A673 (cell line): ENCODE measurements around the gene GAGE10. TPM values are rescaled to one million over a fixed set of nuclear protein-coding genes. Genes with fewer than 3 reads are reported as not detected.

Experiments used
- BruUV-seq: library from RNA; stranded (reverse); fragments of 400-500 nt; replicated peaks from 2 replicates; lab custom pipeline; 2021; lab: Mats Ljungman, UMichigan
- CTCF ChIA-PET: fragments of 300-600 bp; sonication (Branson Sonifier 250); formaldehyde crosslinking; loops from one replicate; lab custom pipeline; 2022; ENCODE audit warnings: antibody characterized with exemption; lab: Charles Lee
- POLR2A ChIA-PET: fragments of 300-600 bp; sonication (Branson Sonifier 250); formaldehyde crosslinking; loops from one replicate; lab custom pipeline; 2022; ENCODE audit warnings: antibody characterized with exemption; ENCODE audit not compliant: low non-redundant PET; lab: Charles Lee
- DNase-seq: peaks from one replicate; pipeline ENCODE4 v3.0.0-alpha.2; 2015; ENCODE audit warnings: low spot score
- H3K27ac ChIP-seq: fragments of 200-600 bp; sonication (generic); 2 replicates; pipeline ENCODE4 v1.5.1; 2016; ENCODE audit warnings: mixed run types, low read depth, mild to moderate bottlenecking, mixed read lengths, antibody characterized with exemption, low read length; ENCODE audit not compliant: poor library complexity, severe bottlenecking
- H3K27me3 ChIP-seq: fragments of 200-600 bp; sonication (generic); replicated peaks from 2 replicates; pipeline ENCODE4 v1.6.1; 2017; ENCODE audit warnings: mixed run types, low read depth, mild to moderate bottlenecking, mixed read lengths, antibody characterized with exemption, low read length; ENCODE audit not compliant: insufficient read depth, poor library complexity
- H3K36me3 ChIP-seq: fragments of 200-600 bp; sonication (generic); 2 replicates; pipeline ENCODE4 v1.6.1; 2016; ENCODE audit warnings: mixed run types, mild to moderate bottlenecking, mixed read lengths, antibody characterized with exemption, low read length; ENCODE audit not compliant: insufficient read depth, poor library complexity, severe bottlenecking
- H3K4me1 ChIP-seq: fragments of 200-600 bp; sonication (generic); 2 replicates; pipeline ENCODE4 v1.6.1; 2017; ENCODE audit warnings: mixed run types, mild to moderate bottlenecking, mixed read lengths, antibody characterized with exemption, low read length; ENCODE audit not compliant: insufficient read depth, poor library complexity, severe bottlenecking
- H3K4me3 ChIP-seq: fragments of 200-600 bp; sonication (generic); 2 replicates; pipeline ENCODE4 v1.5.1; 2016; ENCODE audit warnings: low read depth, mixed run types, mild to moderate bottlenecking, mixed read lengths, low read length; ENCODE audit not compliant: poor library complexity, severe bottlenecking
- H3K9me3 ChIP-seq: fragments of 200-600 bp; sonication (generic); 2 replicates; pipeline ENCODE4 v1.6.1; 2016; ENCODE audit warnings: mixed run types, low read depth, mild to moderate bottlenecking, mixed read lengths, antibody characterized with exemption, low read length; ENCODE audit not compliant: poor library complexity, severe bottlenecking
- CTCF ChIP-seq: fragments of 300-800, 200-600 bp; sonication (generic); conservative IDR thresholded peaks from 2 replicates; pipeline ENCODE4 v1.5.1; 2017; ENCODE audit warnings: low read depth, mild to moderate bottlenecking, antibody characterized with exemption, low read length, moderate library complexity, mixed read lengths
- EZH2 ChIP-seq: fragments of 200-600 bp; sonication (generic); IDR thresholded peaks from 2 replicates; pipeline ENCODE4 v1.6.1; 2017; ENCODE audit warnings: borderline replicate concordance, low read depth, mild to moderate bottlenecking, mixed read lengths, antibody characterized with exemption, low read length; ENCODE audit not compliant: poor library complexity, severe bottlenecking
- intact Hi-C: fragments of 100-400 bp; cut with micrococcal nuclease; formaldehyde crosslinking; loops from one replicate; pipeline ENCODE4 v1.10.0; 2022; ENCODE audit not compliant: unreplicated experiment
- total RNA-seq: library from RNA; stranded (reverse); gene quantifications from 2 replicates; pipeline ENCODE4 v1.2.3, GENCODE V29; 2021

The GAGE10 gene
- total RNA-seq, 1 experiment from 2014 or later = not detected

DNA sequence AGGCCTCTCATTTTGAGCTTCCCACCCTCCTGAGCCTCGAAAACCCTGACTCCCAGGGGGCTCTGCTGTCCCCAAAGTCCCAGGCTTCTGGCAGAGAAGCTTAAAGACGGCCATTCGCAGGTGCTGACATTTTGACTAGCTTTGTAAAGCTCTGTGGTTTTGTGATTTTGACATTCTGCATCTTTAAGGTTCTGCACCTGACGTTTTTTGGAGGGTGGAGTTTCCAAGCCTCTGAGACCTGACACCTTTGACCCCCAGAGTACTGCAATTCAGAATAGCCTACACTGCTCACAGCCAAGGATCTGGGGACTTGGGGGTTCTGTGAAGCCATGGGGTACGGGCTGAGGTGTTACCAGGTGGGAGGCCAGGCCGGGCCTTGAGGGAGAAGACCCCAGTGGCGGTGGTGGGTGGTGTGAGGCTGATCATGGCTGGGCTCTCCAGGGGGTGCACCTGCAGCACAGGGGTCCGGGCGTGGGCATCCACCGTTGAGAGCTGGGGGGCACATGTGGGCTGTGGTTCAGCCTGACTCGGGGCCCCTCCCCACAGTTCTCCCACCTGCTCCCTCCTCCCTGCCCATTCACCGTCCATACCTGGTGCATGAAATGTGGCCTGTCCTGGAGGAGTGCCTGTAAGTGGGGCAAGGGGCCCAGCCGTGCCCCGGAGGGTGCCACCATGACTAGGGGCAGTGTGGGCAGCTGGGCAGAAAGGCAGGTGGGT is 46.2 kb upstream of the GAGE10 start:
- intact Hi-C loops = no loop called here
- TF ChIP-seq CTCF (no peak), EZH2 (no peak)
- Histone ChIP-seq H3K4me3 (no peak overlapping the region), H3K4me1 (no peaks in the 10 kb centered on the region), H3K27ac (no peak overlapping the region), H3K27me3 (no peaks in the 10 kb centered on the region), H3K9me3 (no peaks in the 10 kb centered on the region), H3K36me3 (no peaks in the 10 kb centered on the region)
- no peak for DNase-seq
- no TSS peak for BruUV-seq
- ChIA-PET POLR2A (no interaction called here), CTCF (no interaction called here)

DNA sequence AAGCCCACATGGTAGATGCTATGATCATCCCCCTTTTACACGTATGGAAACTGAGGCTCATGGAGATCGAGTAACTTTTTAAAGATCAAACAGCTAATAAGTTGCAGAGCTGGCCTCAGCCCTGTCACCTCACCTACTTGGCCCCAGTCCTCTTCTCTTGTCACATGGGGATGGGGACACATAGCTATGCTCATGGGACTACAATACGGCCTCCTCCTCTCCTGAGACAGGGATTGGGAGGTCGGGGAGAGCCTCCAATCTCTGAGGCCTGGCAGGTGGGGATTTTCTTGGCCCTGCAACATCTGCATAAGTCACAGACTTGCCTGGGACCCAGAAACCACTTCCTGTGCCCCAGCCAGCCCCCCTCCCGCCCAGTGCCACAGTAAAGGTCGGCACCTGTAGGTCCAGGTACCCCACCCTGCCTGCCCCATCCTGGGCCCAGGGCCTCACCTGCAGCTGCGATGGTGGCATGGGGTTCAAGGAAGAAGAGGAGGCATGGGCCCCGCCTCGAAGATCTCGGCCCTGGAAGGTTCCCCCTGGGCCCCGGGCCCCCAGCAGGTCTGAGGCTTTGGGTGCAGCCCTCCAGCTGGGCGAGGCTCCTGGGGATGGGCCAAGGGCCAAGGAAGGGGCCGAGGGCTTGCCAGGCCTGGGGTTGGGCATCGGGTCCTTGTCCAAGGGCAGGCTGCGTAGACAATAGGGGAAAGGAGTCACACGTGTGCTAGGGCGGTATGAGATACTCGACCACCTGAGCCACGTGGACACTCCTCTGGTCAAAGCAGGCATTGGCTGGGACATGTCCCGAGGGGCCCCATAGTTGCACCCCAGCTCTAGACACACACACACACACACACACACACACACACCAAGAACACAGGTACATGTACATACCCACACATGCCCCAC is 45.3 kb upstream of the GAGE10 start:
- Histone ChIP-seq H3K27ac (no peak overlapping the region), H3K36me3 (no peaks in the 10 kb centered on the region), H3K27me3 (no peaks in the 10 kb centered on the region), H3K4me1 (no peaks in the 10 kb centered on the region), H3K4me3 (no peak overlapping the region), H3K9me3 (no peaks in the 10 kb centered on the region)
- ChIA-PET CTCF (no interaction called here), POLR2A (no interaction called here)
- intact Hi-C loops = no loop called here
- no peak for DNase-seq
- TF ChIP-seq CTCF (no peak), EZH2 (no peak)
- BruUV-seq = no TSS peak

GRCh38 chrX:49258749-49259124 is 44.7 kb upstream of the GAGE10 start:
- CTCF ChIA-PET = no interaction called here
- no peak for TF ChIP-seq CTCF
- no peak for TF ChIP-seq EZH2
- Histone ChIP-seq H3K36me3 (no peaks in the 10 kb centered on the region), H3K27me3 (no peaks in the 10 kb centered on the region), H3K27ac (no peak overlapping the region), H3K9me3 (no peaks in the 10 kb centered on the region), H3K4me1 (no peaks in the 10 kb centered on the region), H3K4me3 (no peak overlapping the region)
- POLR2A ChIA-PET = no interaction called here
- BruUV-seq = no TSS peak
- DNase-seq = no peak
- intact Hi-C loops = no loop called here
